Endothelial cell of umbilical vein (primary cell): ENCODE results near the gene INPP5B. TPM values are rescaled to one million over a fixed set of nuclear protein-coding genes. Genes with fewer than 3 reads are reported as not detected.
"Not testable (repeated sequence)": the region's sequence is repeated elsewhere in the genome, so short reads cannot be mapped to it uniquely, and the experiment has no call there.

Experiments used
- BruUV-seq: library from RNA; stranded (reverse); fragments of 400-500 nt; replicated peaks from 2 replicates; lab custom pipeline; 2021; lab: Mats Ljungman, UMichigan
- CTCF ChIA-PET: fragments of 300-600, 350-600 bp; sonication (Branson Sonifier 250); formaldehyde crosslinking; loops from one replicate; lab custom pipeline; 2021; ENCODE audit warnings: antibody characterized with exemption, inconsistent platforms; lab: Charles Lee
- POLR2A ChIA-PET: fragments of 300-600, 350-600 bp; sonication (Branson Sonifier 250); formaldehyde crosslinking; loops from one replicate; lab custom pipeline; 2021; ENCODE audit warnings: antibody characterized with exemption, inconsistent platforms; lab: Charles Lee
- DNase-seq: peaks from one replicate; pipeline ENCODE4 v3.0.0-alpha.2; 2011; ENCODE audit warnings: low read depth, low spot score
- FAIRE-seq: peaks from 2 replicates; lab custom pipeline; 2011; peaks lifted over from hg19 to GRCh38; lab: Jason Lieb, UNC
- H2AFZ ChIP-seq: 2 replicates; pipeline ENCODE4 v1.6.0; 2012; ENCODE audit warnings: low read depth, low read length, control low read depth, inconsistent platforms
- H3K27ac ChIP-seq: 2 replicates; pipeline ENCODE4 v1.5.1; 2011; ENCODE audit warnings: low read depth, mild to moderate bottlenecking, control low read depth, low read length, moderate library complexity; ENCODE audit not compliant: insufficient read depth
- H3K27me3 ChIP-seq, 2 experiments: 2 replicates each; pipeline versions ENCODE4 v1.6.0 to v1.6.1; 2011; ENCODE audit warnings: low read length in 2 of 2, mixed read lengths in 1 of 2; ENCODE audit not compliant: control insufficient read depth in 2 of 2, insufficient read depth in 2 of 2
- H3K36me3 ChIP-seq, 2 experiments: 2 replicates in 1 of 2; 3 replicates in 1 of 2; pipeline ENCODE4 v1.5.1; 2011; ENCODE audit warnings: low read length in 2 of 2, mild to moderate bottlenecking in 1 of 2, moderate library complexity in 1 of 2; ENCODE audit not compliant: control insufficient read depth in 2 of 2, insufficient read depth in 2 of 2; ENCODE audit errors: extremely low read depth in 1 of 2
- H3K4me1 ChIP-seq: 3 replicates; pipeline ENCODE4 v1.5.1; 2011; ENCODE audit warnings: mild to moderate bottlenecking, low read length; ENCODE audit not compliant: control insufficient read depth, insufficient read depth; ENCODE audit errors: extremely low read depth
- H3K4me2 ChIP-seq: 2 replicates; pipeline ENCODE4 v1.6.1; 2011; ENCODE audit warnings: low read length, control low read depth, mixed read lengths; ENCODE audit not compliant: insufficient read depth
- H3K4me3 ChIP-seq, 3 experiments: fragments of 200-600 bp in 1 of 3; sonication (generic), shearing (Covaris generic) in 1 of 3; replicated peaks in 1 of 3; 2 replicates each; pipeline ENCODE4 v1.5.1; 2011 to 2016; ENCODE audit warnings: control low read depth in 3 of 3, low read length in 3 of 3, mild to moderate bottlenecking in 2 of 3, inconsistent platforms in 1 of 3, low read depth in 1 of 3, moderate library complexity in 1 of 3; ENCODE audit not compliant: insufficient read depth in 1 of 3
- H3K79me2 ChIP-seq: 2 replicates; pipeline ENCODE4 v1.6.0; 2012; ENCODE audit warnings: low read length, inconsistent platforms; ENCODE audit not compliant: control insufficient read depth, insufficient read depth
- H3K9ac ChIP-seq: replicated peaks from 2 replicates; pipeline ENCODE3; 2011; ENCODE audit warnings: low read length, control low read depth; ENCODE audit not compliant: insufficient read depth; ENCODE audit errors: extremely low read depth
- H3K9me1 ChIP-seq: replicated peaks from 3 replicates; pipeline ENCODE4 v1.6.0; 2011; ENCODE audit warnings: mild to moderate bottlenecking, low read length; ENCODE audit not compliant: control insufficient read depth, insufficient read depth; ENCODE audit errors: extremely low read depth
- H3K9me3 ChIP-seq: replicated peaks from 2 replicates; pipeline ENCODE4 v1.5.1; 2012; ENCODE audit warnings: low read length, inconsistent platforms; ENCODE audit not compliant: control insufficient read depth, insufficient read depth
- H4K20me1 ChIP-seq: replicated peaks from 2 replicates; pipeline ENCODE3; 2011; ENCODE audit warnings: mild to moderate bottlenecking, low read length; ENCODE audit not compliant: control insufficient read depth, insufficient read depth; ENCODE audit errors: extremely low read depth
- CTCF ChIP-seq, 2 donors: IDR thresholded peaks; 1 replicate in 1 of 2; 2 replicates in 1 of 2; pipeline ENCODE4 v1.5.1; 2011; ENCODE audit warnings: low read length in 2 of 2, mild to moderate bottlenecking in 2 of 2, moderate library complexity in 2 of 2, control low read depth in 1 of 2, inconsistent platforms in 1 of 2, low read depth in 1 of 2; ENCODE audit not compliant: insufficient read depth in 1 of 2; ENCODE audit errors: extremely low read depth in 1 of 2
- EZH2 ChIP-seq: IDR thresholded peaks from 2 replicates; pipeline ENCODE4 v1.6.1; 2012; ENCODE audit warnings: borderline replicate concordance, low read depth, mild to moderate bottlenecking, moderate library complexity, low read length, inconsistent platforms; ENCODE audit not compliant: severe bottlenecking
- FOS ChIP-seq: IDR thresholded peaks from 2 replicates; pipeline ENCODE4 v1.6.1; 2011; ENCODE audit warnings: mild to moderate bottlenecking, low read length, moderate library complexity, borderline replicate concordance; ENCODE audit not compliant: insufficient read depth
- GATA2 ChIP-seq: IDR thresholded peaks from 2 replicates; pipeline ENCODE4 v1.7.0; 2011; ENCODE audit warnings: low read depth, mild to moderate bottlenecking, moderate library complexity, mixed read lengths, low read length; ENCODE audit not compliant: insufficient read length, insufficient read depth
- JUN ChIP-seq: IDR thresholded peaks from 2 replicates; pipeline ENCODE4 v1.6.1; 2011; ENCODE audit warnings: borderline replicate concordance, low read depth; ENCODE audit not compliant: insufficient read length, insufficient read depth
- MAX ChIP-seq: IDR thresholded peaks from 2 replicates; pipeline ENCODE4 v1.6.1; 2011; ENCODE audit not compliant: insufficient read depth, insufficient read length
- MYC ChIP-seq: IDR thresholded peaks from one replicate; pipeline ENCODE4 v1.6.1; 2011; ENCODE audit warnings: mild to moderate bottlenecking, low read depth, low read length
- POLR2A ChIP-seq: IDR thresholded peaks from 2 replicates; pipeline ENCODE4 v1.6.1; 2012; ENCODE audit warnings: low read depth, mild to moderate bottlenecking, control low read depth, low read length
- POLR2AphosphoS5 ChIP-seq: IDR thresholded peaks from 2 replicates; pipeline ENCODE4 v1.6.1; 2012; ENCODE audit warnings: low read depth, mild to moderate bottlenecking, control low read depth, low read length, moderate library complexity; ENCODE audit not compliant: insufficient read depth
- dilution Hi-C: fragments of 300-500 bp; cut with MboI; formaldehyde crosslinking; loops from one replicate; pipeline ENCODE4 v1.15.0; 2019; ENCODE audit warnings: low sequenced_read_pairs; ENCODE audit not compliant: extremely low pct_ligation_motif_present
- intact Hi-C: fragments of 100-400 bp; cut with micrococcal nuclease; formaldehyde crosslinking; loops from one replicate; pipeline ENCODE4 v1.10.0; 2022
- polyA plus RNA-seq, 4 experiments: library from polyadenylated mRNA; depleted of rRNA in 3 of 4; stranded (reverse) in 3 of 4; unstranded in 1 of 4; fragments of >200 nt; gene quantifications; 2 replicates each; pipeline versions ENCODE4 v1.2.1 to v1.2.3, GENCODE V29; 2011 to 2012; ENCODE audit warnings: missing spikeins in 1 of 4
- total RNA-seq: library from RNA; stranded (reverse); gene quantifications from 2 replicates; pipeline ENCODE4 v1.2.3, GENCODE V29; 2021

Gene INPP5B
- total and polyA plus RNA-seq, 2 donors (not counting 3 experiments of a cell fraction or from before 2014, with no cell fraction given), result 7.4 to 14.7 TPM

- no peaks in the 10 kb centered on the region for H3K4me1 ChIP-seq
- FAIRE-seq (no peak), DNase-seq (no peak)
- no peak overlapping the region for H2AFZ ChIP-seq
- H3K27me3 ChIP-seq, result no peaks in the 10 kb centered on the region
- H3K9me3 ChIP-seq, result no peaks in the 10 kb centered on the region
- no peak overlapping the region for H3K27ac ChIP-seq
- POLR2A ChIA-PET, result no interaction called here
- BruUV-seq, result no TSS peak
- no peaks in the 10 kb centered on the region for H4K20me1 ChIP-seq
- no peaks in the 10 kb centered on the region for H3K79me2 ChIP-seq
- no peak overlapping the region for H3K4me3 ChIP-seq
- no peaks in the 10 kb centered on the region for H3K36me3 ChIP-seq
- TF ChIP-seq MYC (no peak), EZH2 (no peak), MAX (no peak), GATA2 (no peak), JUN (no peak), POLR2AphosphoS5 (no peak), POLR2A (no peak), FOS (no peak), CTCF (IDR thresholded peaks at IDR 0.05; ENCODE audit: extremely low read depth in 1 of 2, insufficient read depth in 1 of 2, low read depth in 1 of 2, low read length in 2 of 2) (no peak)
- no peaks in the 10 kb centered on the region for H3K9me1 ChIP-seq
- dilution Hi-C loops, result no loop called here
- H3K4me2 ChIP-seq, result no peak overlapping the region
- intact Hi-C loops, result no loop called here
- H3K9ac ChIP-seq, result no peak overlapping the region
- CTCF ChIA-PET, result no interaction called here
Observed at GRCh38 chr1:37905727-37906126, 41.1 kb downstream of the INPP5B start.

GRCh38 chr1:37903921-37904320 is 42.9 kb downstream of the INPP5B start:
- intact Hi-C loops, FAIRE-seq, dilution Hi-C loops, BruUV-seq, H3K27ac ChIP-seq, DNase-seq, H3K9me3 ChIP-seq, H3K4me2 ChIP-seq, CTCF ChIA-PET, H2AFZ ChIP-seq, H3K9ac ChIP-seq, H3K4me3 ChIP-seq, H4K20me1 ChIP-seq, H3K4me1 ChIP-seq, H3K9me1 ChIP-seq, H3K36me3 ChIP-seq, H3K27me3 ChIP-seq, H3K79me2 ChIP-seq, POLR2A ChIA-PET: not testable (repeated sequence)
